Measurements from ENCODE around the gene CDKN2AIPNL. TPM values are rescaled to one million over a fixed set of nuclear protein-coding genes. Genes with fewer than 3 reads are reported as not detected.

The CDKN2AIPNL gene
- total and polyA plus RNA-seq, 2 of the 4 experiments (the other 2 are of a cell fraction), result 14.0 to 18.1 TPM

DNA sequence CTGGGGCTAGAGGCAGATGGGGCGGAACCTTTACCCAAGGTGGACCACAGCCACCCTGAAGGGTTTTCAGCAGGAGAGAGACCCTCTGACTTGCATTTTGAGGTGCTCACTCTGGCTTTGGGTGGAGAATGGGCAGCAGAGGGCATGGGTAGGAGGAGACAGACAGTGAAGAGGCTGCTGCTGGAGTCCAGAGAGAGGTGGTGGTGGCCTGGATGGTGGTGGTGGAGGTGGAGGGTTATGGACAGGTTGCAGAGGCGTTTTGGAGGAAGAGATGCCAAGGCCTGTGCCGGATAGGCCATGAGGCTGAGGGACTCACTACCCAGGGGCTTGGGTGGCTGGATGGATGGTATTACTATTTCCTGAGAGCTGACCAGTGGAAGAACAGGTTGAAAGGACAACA lies 46.1 kb upstream of the CDKN2AIPNL start:
- H3K4me2 ChIP-seq (ENCODE audit: low read depth, low read length), result no peak overlapping the region
- H2BK5ac ChIP-seq (ENCODE audit: low read depth, low read length, poor library complexity, severe bottlenecking), result no peak overlapping the region
- H3K4me3 ChIP-seq (ENCODE audit: insufficient read depth, low read depth, low read length), result no peak overlapping the region
- peak overlapping the region; percentile 15 for H3K4ac ChIP-seq (ENCODE audit: low read depth, low read length)
- H3K79me1 ChIP-seq (ENCODE audit: low read depth in 1 of 2, low read length in 2 of 2), result no peaks in the 10 kb centered on the region
- ATAC-seq (ENCODE audit: low read depth) (no peak), DNase-seq (no peak)
- H3K27ac ChIP-seq (ENCODE audit: insufficient read depth, low read length), result no peak overlapping the region
- no peaks in the 10 kb centered on the region for H3K27me3 ChIP-seq (ENCODE audit: control insufficient read depth, insufficient read depth, low read length)
- no peak overlapping the region; the same call in 1 of the 2 replicates for H3K18ac ChIP-seq (ENCODE audit: low read depth, low read length)
- no peaks in the 10 kb centered on the region for H3K9me3 ChIP-seq (ENCODE audit: control insufficient read depth, insufficient read depth, low read length)
- CTCF ChIA-PET, result interaction anchor here (1.2 kb wide), 1 partner anchor 30 kb away, joined by 3 read pairs; no protein-coding TSS in a partner anchor
- WGBS, 2 experiments (ENCODE audit: extremely low coverage in 2 of 2, insufficient read length in 1 of 2), result 100% methylated on average over 1 of the region's 3 CpGs; no CpG with 5 or more reads in 1 of the 2 experiments
- H3K23ac ChIP-seq (ENCODE audit: low read depth, low read length), result no peak overlapping the region
- H3K4me1 ChIP-seq (ENCODE audit: control insufficient read depth, insufficient read depth, low read length), result peaks cover 13% of the 10 kb centered on the region
- no peak overlapping the region; the same call in 1 of the 2 replicates for H2AK5ac ChIP-seq (ENCODE audit: low read depth, low read length)
- intact Hi-C loops (cut with micrococcal nuclease) (no loop called here), in situ Hi-C loops (cut with MboI; ENCODE audit: low sequenced_read_pairs) (no loop called here), dilution Hi-C loops (cut with HindIII; ENCODE audit: low sequenced_read_pairs, unreplicated experiment) (no loop called here)
- no peak overlapping the region for H2BK15ac ChIP-seq (ENCODE audit: low read depth, low read length)
- H2AFZ ChIP-seq (replicated peaks; ENCODE audit: low read length, poor library complexity), result no peak overlapping the region
- no TSS peak for BruUV-seq (replicated peaks)
- no peaks in the 10 kb centered on the region for H4K20me1 ChIP-seq (ENCODE audit: insufficient read depth, low read length)
- TF ChIP-seq CEBPB (IDR thresholded peaks at IDR 0.05; ENCODE audit: low read depth, low read length), result no peak
- TF ChIP-seq MXI1 (IDR thresholded peaks at IDR 0.05; ENCODE audit: borderline replicate concordance, low read depth, low read length), result no peak
- no peak for TF ChIP-seq SMC3 (IDR thresholded peaks at IDR 0.05; ENCODE audit: low read depth, low read length)
- no peak for TF ChIP-seq RFX5 (IDR thresholded peaks at IDR 0.05; ENCODE audit: low read depth, low read length)
- no peak for TF ChIP-seq POLR2A (IDR thresholded peaks at IDR 0.05; ENCODE audit: low read depth, low read length)
- TF ChIP-seq BHLHE40 (IDR thresholded peaks at IDR 0.05; ENCODE audit: low read depth, low read length), result no peak
- TF ChIP-seq FOS (IDR thresholded peaks at IDR 0.05; ENCODE audit: low read depth, low read length), result no peak
- no peak for TF ChIP-seq MAZ (IDR thresholded peaks at IDR 0.05; ENCODE audit: borderline replicate concordance, low read depth, low read length)
- no peak for TF ChIP-seq MAFK (IDR thresholded peaks at IDR 0.05; ENCODE audit: low read depth, low read length)
- no peak overlapping the region for H3K9ac ChIP-seq (ENCODE audit: low read depth, low read length)
- H2BK120ac ChIP-seq (ENCODE audit: low read depth, low read length), result no peak overlapping the region; the same call in 1 of the 2 replicates
- peaks cover 13% of the 10 kb centered on the region for H3K9me1 ChIP-seq (ENCODE audit: insufficient read depth, low read length)
- H3K14ac ChIP-seq (replicated peaks; ENCODE audit: low read depth, low read length), result no peak overlapping the region
- H4K91ac ChIP-seq (ENCODE audit: insufficient read depth, low read depth, low read length), result no peak overlapping the region; the same call in 1 of the 2 replicates
- no peak overlapping the region for H3K56ac ChIP-seq (ENCODE audit: extremely low read depth, insufficient read depth, low read length)
- H3K36me3 ChIP-seq (ENCODE audit: control insufficient read depth, insufficient read depth, low read length), result no peaks in the 10 kb centered on the region
- H2AK9ac ChIP-seq (replicated peaks; ENCODE audit: low read depth, low read length, poor library complexity), result no peak overlapping the region
- no peak overlapping the region for H4K8ac ChIP-seq (ENCODE audit: low read depth in 2 of 2, low read length in 2 of 2)
- H2BK20ac ChIP-seq (ENCODE audit: low read depth, low read length), result peak overlapping the region; percentile 17; the same call in 1 of the 2 replicates
- POLR2A ChIA-PET (ENCODE audit: unreplicated experiment), result no interaction called here
- no peak overlapping the region for H4K5ac ChIP-seq (ENCODE audit: low read depth, low read length)
